ENCODE results near the gene GDF10. TPM values are rescaled to one million over a fixed set of nuclear protein-coding genes. Genes with fewer than 3 reads are reported as not detected.

GDF10 gene
- total RNA-seq, 1 donor from 2014 or later = 16.8 TPM

GRCh38 chr10:47282005-47282656 is 17.9 kb upstream of the GDF10 start:
- intact Hi-C loops (cut with DNase I) = no loop called here
- DNase-seq (no peak), ATAC-seq (peak; percentile 7)
- no peaks in the 10 kb centered on the region for H3K4me1 ChIP-seq
- H3K9me3 ChIP-seq = no peaks in the 10 kb centered on the region
- H3K27ac ChIP-seq = no peak overlapping the region
- no peak overlapping the region for H3K4me3 ChIP-seq
- no peaks in the 10 kb centered on the region for H3K27me3 ChIP-seq
- H3K36me3 ChIP-seq = no peaks in the 10 kb centered on the region
- TF ChIP-seq CTCF (IDR thresholded peaks at IDR 0.05) = no peak

GRCh38 chr10:47282657-47283018 is 17.4 kb upstream of the GDF10 start:
- Histone ChIP-seq H3K4me1 (no peaks in the 10 kb centered on the region), H3K36me3 (no peaks in the 10 kb centered on the region), H3K9me3 (no peaks in the 10 kb centered on the region), H3K27ac (no peak overlapping the region), H3K27me3 (no peaks in the 10 kb centered on the region), H3K4me3 (no peak overlapping the region)
- TF ChIP-seq CTCF (IDR thresholded peaks at IDR 0.05) = no peak
- ATAC-seq = no peak
- intact Hi-C loops (cut with DNase I) = no loop called here
- DNase-seq = no peak

GRCh38 chr10:47283101-47283630 is 16.8 kb upstream of the GDF10 start:
- no peak overlapping the region for H3K27ac ChIP-seq
- no peaks in the 10 kb centered on the region for H3K36me3 ChIP-seq
- DNase-seq = no peak
- no peak for ATAC-seq
- no peaks in the 10 kb centered on the region for H3K4me1 ChIP-seq
- TF ChIP-seq CTCF (IDR thresholded peaks at IDR 0.05) = no peak
- H3K27me3 ChIP-seq = no peaks in the 10 kb centered on the region
- no peaks in the 10 kb centered on the region for H3K9me3 ChIP-seq
- no peak overlapping the region for H3K4me3 ChIP-seq
- intact Hi-C loops (cut with DNase I) = no loop called here

- H3K27ac ChIP-seq = no peak overlapping the region
- H3K4me3 ChIP-seq = no peak overlapping the region
- H3K36me3 ChIP-seq = no peaks in the 10 kb centered on the region
- intact Hi-C loops (cut with DNase I) = no loop called here
- ATAC-seq = no peak
- H3K9me3 ChIP-seq = no peaks in the 10 kb centered on the region
- no peak for TF ChIP-seq CTCF (IDR thresholded peaks at IDR 0.05)
- no peaks in the 10 kb centered on the region for H3K4me1 ChIP-seq
- no peaks in the 10 kb centered on the region for H3K27me3 ChIP-seq
- DNase-seq = no peak
Measured at GRCh38 chr10:47283848-47284247, 16.1 kb upstream of the GDF10 start.

- no peak for ATAC-seq
- DNase-seq = no peak
- no peak for TF ChIP-seq CTCF (IDR thresholded peaks at IDR 0.05)
Measured at GRCh38 chr10:47285381-47286115, 14.4 kb upstream of the GDF10 start.

More at GRCh38 chr10:47285381-47286115, 14.4 kb upstream of the GDF10 start:
- H3K27ac ChIP-seq = no peak overlapping the region
- no peaks in the 10 kb centered on the region for H3K4me1 ChIP-seq
- H3K9me3 ChIP-seq = no peaks in the 10 kb centered on the region
- intact Hi-C loops (cut with DNase I) = no loop called here
- no peak overlapping the region for H3K4me3 ChIP-seq
- H3K36me3 ChIP-seq = no peaks in the 10 kb centered on the region
- no peaks in the 10 kb centered on the region for H3K27me3 ChIP-seq
